Loucy (cell line): Measurements from ENCODE around the gene VKORC1.

Experiments
- H2AFZ ChIP-seq: fragments of 200-600 bp; sonication (generic); 2 replicates; pipeline ENCODE4 v1.6.0; 2016; ENCODE audit warnings: antibody characterized with exemption, mild to moderate bottlenecking, low read length, moderate library complexity
- H3F3A ChIP-seq: fragments of 200-600 bp; 2 replicates; pipeline ENCODE4 v1.6.0; 2016; ENCODE audit warnings: antibody characterized with exemption, low read depth, mild to moderate bottlenecking
- H3K27me3 ChIP-seq: fragments of 200-600 bp; sonication (generic); 2 replicates; pipeline ENCODE4 v1.6.1; 2014; ENCODE audit warnings: low read length, mild to moderate bottlenecking; ENCODE audit not compliant: insufficient read depth, poor library complexity, severe bottlenecking
- H3K36me3 ChIP-seq: fragments of 200-600 bp; sonication (generic); 2 replicates; pipeline ENCODE4 v1.6.1; 2016; ENCODE audit warnings: low read length; ENCODE audit not compliant: insufficient read depth
- H3K4me1 ChIP-seq: fragments of 200-600 bp; sonication (generic); 2 replicates; pipeline ENCODE4 v1.5.1; 2014; ENCODE audit warnings: low read length, mild to moderate bottlenecking; ENCODE audit not compliant: insufficient read depth, poor library complexity, severe bottlenecking
- H3K4me2 ChIP-seq: fragments of 200-600 bp; sonication (generic); 2 replicates; pipeline ENCODE4 v1.6.0; 2014; ENCODE audit warnings: antibody characterized with exemption, low read length, low read depth, mild to moderate bottlenecking; ENCODE audit not compliant: poor library complexity, severe bottlenecking
- H3K4me3 ChIP-seq: fragments of 200-600 bp; sonication (generic); 2 replicates; pipeline ENCODE4 v1.5.1; 2014; ENCODE audit warnings: low read length, mild to moderate bottlenecking, mixed read lengths; ENCODE audit not compliant: poor library complexity, severe bottlenecking
- H3K79me2 ChIP-seq: fragments of 200-600 bp; sonication (generic); 2 replicates; pipeline ENCODE4 v1.6.1; 2014; ENCODE audit warnings: low read length; ENCODE audit not compliant: insufficient read depth
- H3K9ac ChIP-seq: fragments of 200-600 bp; sonication (generic); 2 replicates; pipeline ENCODE4 v1.6.0; 2014; ENCODE audit warnings: mild to moderate bottlenecking, low read depth, low read length, moderate library complexity; ENCODE audit not compliant: poor library complexity, severe bottlenecking
- H3K9me2 ChIP-seq: fragments of 200-600 bp; sonication (generic); replicated peaks from 2 replicates; pipeline ENCODE4 v1.6.1; 2016; ENCODE audit warnings: low read depth, low read length, mixed read lengths
- H3K9me3 ChIP-seq: fragments of 200-600 bp; sonication (generic); 2 replicates; pipeline ENCODE4 v1.6.1; 2014; ENCODE audit warnings: mild to moderate bottlenecking, antibody characterized with exemption, low read length, low read depth; ENCODE audit not compliant: insufficient read depth
- H4K20me1 ChIP-seq: fragments of 200-600 bp; sonication (generic); 2 replicates; pipeline ENCODE4 v1.6.0; 2014; ENCODE audit warnings: antibody characterized with exemption, low read length, mild to moderate bottlenecking; ENCODE audit not compliant: insufficient read depth, poor library complexity, severe bottlenecking
- EZH2phosphoT487 ChIP-seq: fragments of 200-600 bp; IDR thresholded peaks from 2 replicates; pipeline ENCODE4 v1.6.1; 2018; ENCODE audit warnings: antibody characterized with exemption, mild to moderate bottlenecking, moderate library complexity, borderline replicate concordance
- TF ChIP-seq, protein P1 (sequence below): fragments of 200-600 bp; sonication (generic); conservative IDR thresholded peaks from 2 replicates; pipeline ENCODE4 v1.5.1; 2014; ENCODE audit warnings: mild to moderate bottlenecking, antibody characterized with exemption, low read length

Gene VKORC1

DNA sequence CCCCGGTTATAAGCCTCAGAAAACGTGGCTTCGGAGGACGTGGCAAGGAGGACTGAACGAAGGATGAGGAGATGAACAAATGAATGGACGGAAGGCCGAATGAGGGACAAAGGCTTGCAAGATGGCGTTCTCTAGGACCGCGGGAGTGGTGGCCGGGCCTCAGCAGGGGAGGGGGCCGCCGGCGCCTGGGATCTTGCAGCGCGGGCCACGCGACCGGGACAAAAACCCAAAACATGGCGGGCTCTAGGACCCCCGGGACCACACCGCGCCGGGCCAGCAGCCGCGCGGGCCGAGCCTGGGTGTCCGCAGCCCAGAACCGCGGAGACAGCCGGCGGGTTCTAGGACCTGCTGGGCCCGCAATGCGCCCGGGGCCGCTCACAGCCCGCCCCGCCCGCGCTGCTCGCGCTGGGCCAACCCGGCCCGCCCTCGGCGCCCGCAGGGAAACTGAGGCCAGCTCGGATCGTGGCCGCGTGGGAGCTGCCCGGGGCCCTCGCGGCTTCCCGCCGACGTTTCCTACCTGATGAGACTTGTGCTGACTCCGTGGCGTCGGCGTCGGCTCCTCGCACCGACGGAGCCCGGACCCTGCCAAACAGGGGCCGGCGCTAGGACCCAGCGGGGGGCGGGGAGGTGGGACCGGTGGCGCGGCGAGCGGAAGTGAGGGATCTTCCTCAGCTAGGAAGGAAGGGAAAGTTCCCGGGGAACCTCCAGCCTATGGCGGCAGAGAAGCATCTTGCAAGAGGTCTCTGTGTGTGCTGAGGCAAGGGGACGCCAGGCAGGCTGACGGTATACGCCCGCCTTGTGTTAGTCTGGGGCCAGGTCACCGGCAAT lies 21.2 kb downstream of the VKORC1 start:
- H3K27me3 ChIP-seq, result no peaks in the 10 kb centered on the region
- no peak for TF ChIP-seq EZH2phosphoT487
- TF ChIP-seq, protein P1, sequence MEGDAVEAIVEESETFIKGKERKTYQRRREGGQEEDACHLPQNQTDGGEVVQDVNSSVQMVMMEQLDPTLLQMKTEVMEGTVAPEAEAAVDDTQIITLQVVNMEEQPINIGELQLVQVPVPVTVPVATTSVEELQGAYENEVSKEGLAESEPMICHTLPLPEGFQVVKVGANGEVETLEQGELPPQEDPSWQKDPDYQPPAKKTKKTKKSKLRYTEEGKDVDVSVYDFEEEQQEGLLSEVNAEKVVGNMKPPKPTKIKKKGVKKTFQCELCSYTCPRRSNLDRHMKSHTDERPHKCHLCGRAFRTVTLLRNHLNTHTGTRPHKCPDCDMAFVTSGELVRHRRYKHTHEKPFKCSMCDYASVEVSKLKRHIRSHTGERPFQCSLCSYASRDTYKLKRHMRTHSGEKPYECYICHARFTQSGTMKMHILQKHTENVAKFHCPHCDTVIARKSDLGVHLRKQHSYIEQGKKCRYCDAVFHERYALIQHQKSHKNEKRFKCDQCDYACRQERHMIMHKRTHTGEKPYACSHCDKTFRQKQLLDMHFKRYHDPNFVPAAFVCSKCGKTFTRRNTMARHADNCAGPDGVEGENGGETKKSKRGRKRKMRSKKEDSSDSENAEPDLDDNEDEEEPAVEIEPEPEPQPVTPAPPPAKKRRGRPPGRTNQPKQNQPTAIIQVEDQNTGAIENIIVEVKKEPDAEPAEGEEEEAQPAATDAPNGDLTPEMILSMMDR, result no peak
- peak overlapping the region; percentile 85 for H2AFZ ChIP-seq
- peak overlapping the region; percentile 97 for H3K4me2 ChIP-seq
- H3F3A ChIP-seq, result peaks cover 3% of the 10 kb centered on the region
- peaks cover 27% of the 10 kb centered on the region for H3K4me1 ChIP-seq
- no peaks in the 10 kb centered on the region for H3K9me3 ChIP-seq
- H4K20me1 ChIP-seq, result peaks cover 36% of the 10 kb centered on the region
- peak overlapping the region; percentile 96 for H3K4me3 ChIP-seq
- peak overlapping the region; percentile 94 for H3K9ac ChIP-seq
- H3K79me2 ChIP-seq, result peaks cover 70% of the 10 kb centered on the region
- H3K9me2 ChIP-seq, result no peaks in the 10 kb centered on the region
- H3K36me3 ChIP-seq, result peaks cover 14% of the 10 kb centered on the region; the same call in 1 of the 2 replicates

DNA sequence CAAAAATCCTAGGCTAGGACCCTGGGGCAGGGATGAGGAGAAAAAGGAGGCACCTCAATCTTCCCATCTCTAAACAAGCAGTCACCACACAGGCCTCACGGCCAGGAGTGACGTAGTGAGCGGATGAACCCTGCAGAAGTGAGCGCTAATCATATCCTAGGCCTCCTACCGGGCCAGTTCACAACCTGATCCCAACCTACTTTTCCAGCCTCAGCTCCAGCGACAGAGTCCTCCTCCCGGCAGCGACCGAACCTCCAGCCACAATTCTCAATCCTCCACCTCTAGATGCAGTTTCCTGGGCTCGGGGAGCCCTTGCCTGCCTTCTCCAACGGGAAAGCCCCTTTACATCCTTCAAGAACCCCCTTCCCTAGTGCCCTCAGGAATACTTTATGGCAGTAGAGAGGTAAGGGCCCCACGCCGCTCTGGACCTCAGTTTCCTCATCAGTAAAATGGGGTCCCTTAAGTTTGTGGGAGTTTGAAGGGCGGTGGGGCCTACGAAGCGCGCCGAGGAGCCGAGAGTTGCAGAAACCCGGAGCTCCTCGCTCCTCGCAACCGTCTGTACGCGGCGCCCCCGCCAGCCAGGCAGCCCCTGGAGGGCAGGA lies 22.0 kb downstream of the VKORC1 start:
- TF ChIP-seq, protein P1, result no peak
- TF ChIP-seq EZH2phosphoT487, result no peak
- peak overlapping the region; percentile 85 for H2AFZ ChIP-seq
- peak overlapping the region; percentile 96 for H3K4me3 ChIP-seq
- peak overlapping the region; percentile 94 for H3K9ac ChIP-seq
- peaks cover 68% of the 10 kb centered on the region for H3K79me2 ChIP-seq
- peaks cover 3% of the 10 kb centered on the region for H3F3A ChIP-seq
- H3K9me3 ChIP-seq, result no peaks in the 10 kb centered on the region
- peak overlapping the region; percentile 97 for H3K4me2 ChIP-seq
- H3K9me2 ChIP-seq, result no peaks in the 10 kb centered on the region
- H3K36me3 ChIP-seq, result peaks cover 10% of the 10 kb centered on the region; the same call in 1 of the 2 replicates
- H4K20me1 ChIP-seq, result peaks cover 36% of the 10 kb centered on the region
- peaks cover 27% of the 10 kb centered on the region for H3K4me1 ChIP-seq
- no peaks in the 10 kb centered on the region for H3K27me3 ChIP-seq

DNA sequence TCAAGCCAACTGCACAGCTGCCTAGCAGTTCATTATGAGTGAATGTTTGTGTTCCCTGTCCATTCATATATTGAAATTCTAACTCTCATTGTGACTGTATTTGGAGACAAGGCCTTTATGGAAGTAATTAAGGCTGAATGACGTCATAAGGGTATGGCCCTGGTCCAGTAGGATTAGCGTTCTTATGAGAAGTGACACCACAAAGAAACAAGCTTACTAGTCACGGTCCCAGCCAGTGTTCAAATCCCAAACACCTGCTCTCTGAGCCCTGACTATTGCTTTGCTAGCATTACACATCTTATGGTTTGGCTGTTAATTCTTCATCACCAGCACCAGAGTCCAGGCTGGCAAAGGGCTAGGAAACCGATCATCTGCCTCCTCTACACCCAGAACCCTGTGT lies 22.7 kb downstream of the VKORC1 start:
- Histone ChIP-seq H3K9ac (peak overlapping the region; percentile 94), H3K9me2 (no peaks in the 10 kb centered on the region), H3K4me1 (peaks cover 27% of the 10 kb centered on the region), H3F3A (peaks cover 3% of the 10 kb centered on the region), H3K36me3 (peaks cover 2% of the 10 kb centered on the region; the same call in 1 of the 2 replicates), H3K9me3 (no peaks in the 10 kb centered on the region), H3K79me2 (peaks cover 67% of the 10 kb centered on the region), H2AFZ (no peak overlapping the region), H3K4me3 (peak overlapping the region; percentile 96), H3K27me3 (no peaks in the 10 kb centered on the region), H3K4me2 (peak overlapping the region; percentile 97), H4K20me1 (peaks cover 35% of the 10 kb centered on the region)
- TF ChIP-seq EZH2phosphoT487, result no peak
- TF ChIP-seq, protein P1, result no peak
